ENCODE measurements around the gene DNAH3. TPM values are rescaled to one million over a fixed set of nuclear protein-coding genes. Genes with fewer than 3 reads are reported as not detected.

DNAH3 gene
- total RNA-seq, 4 donors from 2014 or later, result 0.66 TPM; not detected in 3

DNA sequence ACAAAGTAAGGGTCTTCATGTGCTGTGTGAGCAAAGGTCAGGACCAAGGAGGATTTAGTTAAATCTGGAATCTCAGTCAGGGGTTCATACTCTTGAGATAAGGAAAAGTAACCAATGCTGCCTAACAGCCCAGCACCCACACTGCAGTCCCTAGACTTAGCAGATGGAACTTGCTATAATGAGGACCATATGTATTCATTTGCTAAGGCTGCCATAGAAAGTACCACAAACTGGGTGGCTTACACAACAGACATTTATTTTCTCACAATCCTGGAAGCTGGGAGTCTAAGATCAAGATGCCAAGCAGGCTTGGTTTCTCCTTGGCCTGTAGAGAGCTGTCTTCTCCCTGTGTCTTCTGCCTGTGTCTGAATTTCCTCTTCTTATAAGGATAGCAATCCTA lies 40.0 kb upstream of the DNAH3 start:
- TF ChIP-seq, protein P1, sequence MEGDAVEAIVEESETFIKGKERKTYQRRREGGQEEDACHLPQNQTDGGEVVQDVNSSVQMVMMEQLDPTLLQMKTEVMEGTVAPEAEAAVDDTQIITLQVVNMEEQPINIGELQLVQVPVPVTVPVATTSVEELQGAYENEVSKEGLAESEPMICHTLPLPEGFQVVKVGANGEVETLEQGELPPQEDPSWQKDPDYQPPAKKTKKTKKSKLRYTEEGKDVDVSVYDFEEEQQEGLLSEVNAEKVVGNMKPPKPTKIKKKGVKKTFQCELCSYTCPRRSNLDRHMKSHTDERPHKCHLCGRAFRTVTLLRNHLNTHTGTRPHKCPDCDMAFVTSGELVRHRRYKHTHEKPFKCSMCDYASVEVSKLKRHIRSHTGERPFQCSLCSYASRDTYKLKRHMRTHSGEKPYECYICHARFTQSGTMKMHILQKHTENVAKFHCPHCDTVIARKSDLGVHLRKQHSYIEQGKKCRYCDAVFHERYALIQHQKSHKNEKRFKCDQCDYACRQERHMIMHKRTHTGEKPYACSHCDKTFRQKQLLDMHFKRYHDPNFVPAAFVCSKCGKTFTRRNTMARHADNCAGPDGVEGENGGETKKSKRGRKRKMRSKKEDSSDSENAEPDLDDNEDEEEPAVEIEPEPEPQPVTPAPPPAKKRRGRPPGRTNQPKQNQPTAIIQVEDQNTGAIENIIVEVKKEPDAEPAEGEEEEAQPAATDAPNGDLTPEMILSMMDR (IDR thresholded peaks at IDR 0.05; ENCODE audit: low read depth), result no peak

DNA sequence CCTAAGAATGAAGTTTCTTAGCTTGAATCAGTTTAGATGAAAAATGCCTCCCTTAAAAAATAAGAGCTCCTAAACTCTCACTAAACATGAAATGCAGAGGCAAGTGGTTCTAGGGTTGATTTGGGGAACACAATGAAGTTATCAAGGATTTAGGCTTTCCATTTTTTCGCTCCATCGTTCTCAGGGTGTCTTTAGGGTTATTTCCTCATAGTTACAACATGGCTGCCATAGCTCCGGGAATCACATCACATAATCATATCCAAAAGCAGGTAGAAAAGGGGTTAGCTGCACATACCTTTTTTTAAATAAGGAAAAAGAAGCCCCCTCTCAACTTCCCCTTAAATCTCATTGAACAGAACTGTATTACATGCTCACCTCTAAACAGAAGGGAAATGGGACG lies 39.4 kb upstream of the DNAH3 start:
- TF ChIP-seq, protein P1 (IDR thresholded peaks at IDR 0.05; ENCODE audit: low read depth), result no peak

GRCh38 chr16:21189311-21189710 lies 38.7 kb upstream of the DNAH3 start:
- TF ChIP-seq, protein P1 (IDR thresholded peaks at IDR 0.05; ENCODE audit: low read depth), result no peak

DNA sequence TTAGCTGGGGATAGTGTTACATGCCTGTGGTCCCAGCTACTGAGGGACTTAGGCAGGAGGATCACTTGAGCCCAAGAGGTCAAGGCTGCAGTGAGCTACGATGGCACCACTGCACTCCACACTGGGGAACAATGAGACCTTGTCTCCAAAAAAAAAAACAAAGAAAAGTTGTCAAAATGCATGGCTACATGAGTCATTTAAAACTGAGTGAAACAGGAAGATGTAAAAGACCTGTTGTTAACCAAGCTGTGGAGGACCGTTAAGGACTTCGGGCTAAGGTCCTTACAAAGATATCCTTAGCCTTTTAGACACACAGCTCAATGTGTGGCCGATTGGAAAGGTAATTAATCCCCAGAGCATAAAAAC lies 35.7 kb upstream of the DNAH3 start:
- TF ChIP-seq, protein P1 (IDR thresholded peaks at IDR 0.05; ENCODE audit: low read depth), result no peak

DNA sequence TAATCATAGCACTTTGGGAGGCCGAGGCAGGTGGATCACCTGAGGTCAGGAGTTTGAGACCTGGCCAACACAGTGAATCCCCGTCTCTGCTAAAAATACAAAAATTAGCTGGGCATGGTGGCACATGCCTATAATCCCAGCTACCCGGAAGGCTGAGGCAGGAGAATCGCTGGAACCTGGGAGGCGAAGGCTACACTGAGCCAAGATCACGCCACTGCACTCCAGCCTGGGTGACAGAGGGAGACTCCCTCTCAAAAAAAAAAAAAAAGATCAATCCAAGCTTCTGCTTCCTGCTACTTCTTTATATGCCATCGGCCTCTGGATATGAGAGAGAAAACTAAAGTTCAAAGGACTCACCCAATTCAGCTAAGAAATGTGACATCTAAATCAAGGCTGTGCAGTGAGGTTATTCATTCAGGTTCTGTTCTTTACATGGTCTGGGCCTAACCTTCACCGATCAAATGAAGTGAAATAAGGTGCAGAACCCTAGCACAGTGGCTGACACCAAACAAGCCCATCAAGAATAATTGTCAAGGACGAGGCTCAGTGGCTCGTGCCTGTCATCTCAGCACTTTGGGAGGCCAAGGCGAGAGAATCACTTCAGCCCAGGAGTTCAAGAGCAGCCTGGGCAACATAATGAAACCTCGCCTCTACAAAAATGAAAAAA lies 35.1 kb upstream of the DNAH3 start:
- TF ChIP-seq, protein P1 (IDR thresholded peaks at IDR 0.05; ENCODE audit: low read depth), result no peak

DNA sequence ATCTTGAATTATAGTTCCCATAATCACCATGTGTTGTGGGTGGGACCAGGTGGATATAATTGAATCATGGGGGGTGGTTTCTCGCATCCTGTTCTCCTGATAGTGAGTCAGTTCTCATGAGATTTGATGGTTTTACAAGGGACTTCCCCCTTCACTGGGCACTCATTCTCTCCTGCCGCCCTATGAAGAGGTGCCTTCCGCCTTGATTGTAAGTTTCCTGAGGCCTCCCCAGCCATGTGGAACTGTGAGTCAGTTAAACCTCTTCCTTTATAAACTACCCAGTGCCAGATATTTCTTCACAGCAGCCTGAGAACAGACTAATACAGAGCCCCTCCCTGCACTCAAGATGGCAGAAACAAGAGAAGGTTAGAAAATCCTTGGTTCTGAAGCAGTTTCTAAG lies 34.2 kb upstream of the DNAH3 start:
- TF ChIP-seq, protein P1 (IDR thresholded peaks at IDR 0.05; ENCODE audit: low read depth), result no peak

DNA sequence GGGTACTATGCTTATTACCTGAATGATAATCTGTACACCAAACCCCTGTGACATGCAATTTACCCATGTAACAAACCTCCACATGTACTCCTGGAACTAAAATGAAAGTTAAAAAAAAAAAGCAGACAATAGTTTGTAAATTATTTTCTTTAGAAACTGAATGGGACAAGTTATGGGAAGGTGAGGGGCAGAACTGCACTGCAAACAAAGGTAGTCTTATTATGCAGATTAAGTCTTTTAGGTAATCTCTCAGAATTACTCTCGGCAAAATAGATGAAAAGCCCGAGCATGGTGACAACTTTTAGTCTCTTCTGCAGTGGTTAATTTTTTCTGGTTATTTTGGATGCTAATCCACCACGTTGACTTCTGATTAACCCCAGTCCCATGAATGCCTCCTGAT lies 33.3 kb upstream of the DNAH3 start:
- TF ChIP-seq, protein P1 (IDR thresholded peaks at IDR 0.05; ENCODE audit: low read depth), result no peak
